GM10248 (cell line): ENCODE data around the gene DUSP22.

Experiments
- CTCF ChIA-PET: fragments of 300-600 bp; sonication (Branson Sonifier 250); formaldehyde crosslinking; extraction: SDS; loops from one replicate; lab custom pipeline; 2021; ENCODE audit warnings: antibody characterized with exemption; lab: Yijun Ruan, JAX
- POLR2A ChIA-PET: fragments of 350-650 bp; sonication (Branson Sonifier 250); formaldehyde crosslinking; extraction: SDS; loops from one replicate; lab custom pipeline; 2020; ENCODE audit warnings: antibody characterized with exemption; lab: Yijun Ruan, JAX
- DNase-seq: peaks from one replicate; pipeline ENCODE4 v3.0.0; 2012; ENCODE audit errors: extremely low spot score
- TF ChIP-seq, protein P1 (sequence below): IDR thresholded peaks from 2 replicates; pipeline ENCODE4 v1.5.1; 2012; ENCODE audit warnings: mild to moderate bottlenecking, low read depth; ENCODE audit errors: extremely low read depth, missing control alignments, control extremely low read depth

Gene DUSP22

DNA sequence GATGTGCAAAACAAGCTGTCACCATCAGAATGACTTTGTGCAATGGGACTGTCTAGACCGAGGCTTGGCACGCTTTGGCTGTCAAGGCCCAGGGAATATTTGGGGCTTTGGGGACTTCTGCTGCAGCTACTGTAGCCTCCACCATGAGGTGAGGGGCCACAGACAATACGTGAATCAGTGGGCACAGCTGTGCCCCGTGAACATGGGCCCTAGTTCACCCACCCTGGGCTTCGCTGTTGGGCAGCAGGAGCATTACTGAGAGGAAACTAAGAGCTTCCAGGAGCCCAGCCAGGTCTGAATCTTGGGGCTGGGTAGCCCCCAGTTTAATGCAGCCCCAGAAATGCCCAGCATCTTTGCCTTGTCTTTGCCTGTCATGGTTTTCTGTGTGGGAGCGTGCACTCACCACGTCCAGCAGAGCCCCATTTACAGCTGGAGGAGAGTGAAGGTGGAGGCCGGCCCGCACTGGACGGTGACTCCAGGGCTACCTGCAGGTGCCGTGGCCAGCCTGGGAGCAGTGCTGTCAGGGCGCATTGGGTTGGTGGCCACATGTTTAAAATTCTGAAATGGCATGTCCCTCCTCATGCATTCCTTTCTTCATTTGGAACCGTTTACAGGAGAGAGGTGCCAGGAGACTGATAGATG lies 34.7 kb downstream of the DUSP22 start:
- CTCF ChIA-PET: interaction anchor here (1.4 to 17.6 kb wide), 5 partner anchors 13 to 139 kb away, joined by 3 to 420 read pairs (median 14); no protein-coding TSS in a partner anchor
- DNase-seq: no peak
- TF ChIP-seq, protein P1, sequence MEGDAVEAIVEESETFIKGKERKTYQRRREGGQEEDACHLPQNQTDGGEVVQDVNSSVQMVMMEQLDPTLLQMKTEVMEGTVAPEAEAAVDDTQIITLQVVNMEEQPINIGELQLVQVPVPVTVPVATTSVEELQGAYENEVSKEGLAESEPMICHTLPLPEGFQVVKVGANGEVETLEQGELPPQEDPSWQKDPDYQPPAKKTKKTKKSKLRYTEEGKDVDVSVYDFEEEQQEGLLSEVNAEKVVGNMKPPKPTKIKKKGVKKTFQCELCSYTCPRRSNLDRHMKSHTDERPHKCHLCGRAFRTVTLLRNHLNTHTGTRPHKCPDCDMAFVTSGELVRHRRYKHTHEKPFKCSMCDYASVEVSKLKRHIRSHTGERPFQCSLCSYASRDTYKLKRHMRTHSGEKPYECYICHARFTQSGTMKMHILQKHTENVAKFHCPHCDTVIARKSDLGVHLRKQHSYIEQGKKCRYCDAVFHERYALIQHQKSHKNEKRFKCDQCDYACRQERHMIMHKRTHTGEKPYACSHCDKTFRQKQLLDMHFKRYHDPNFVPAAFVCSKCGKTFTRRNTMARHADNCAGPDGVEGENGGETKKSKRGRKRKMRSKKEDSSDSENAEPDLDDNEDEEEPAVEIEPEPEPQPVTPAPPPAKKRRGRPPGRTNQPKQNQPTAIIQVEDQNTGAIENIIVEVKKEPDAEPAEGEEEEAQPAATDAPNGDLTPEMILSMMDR: no peak
- POLR2A ChIA-PET: interaction anchor here (1.7 kb wide), 1 partner anchor 11 kb away, joined by 4 read pairs; no protein-coding TSS in a partner anchor

- CTCF ChIA-PET: interaction anchor here (0.7 to 17.6 kb wide), 10 partner anchors 13 to 143 kb away, joined by 3 to 420 read pairs (median 3); no protein-coding TSS in a partner anchor
- no peak for DNase-seq
- POLR2A ChIA-PET: interaction anchor here (0.8 to 1.7 kb wide), 4 partner anchors 10 to 101 kb away, joined by 3 to 5 read pairs (median 4); partner anchors contain the start of genes DUSP22 and IRF4
- TF ChIP-seq, protein P1: no peak
These were observed 35.3 kb downstream of the DUSP22 start for GRCh38 chr6:327538-328116.

GRCh38 chr6:328136-328670 lies 35.9 kb downstream of the DUSP22 start:
- TF ChIP-seq, protein P1: no peak
- POLR2A ChIA-PET: interaction anchor here (0.8 to 1.7 kb wide), 4 partner anchors 10 to 102 kb away, joined by 3 to 5 read pairs (median 4); partner anchors contain the start of genes DUSP22 and IRF4
- CTCF ChIA-PET: interaction anchor here (0.7 to 17.6 kb wide), 14 partner anchors 12 to 144 kb away, joined by 3 to 420 read pairs (median 3); no protein-coding TSS in a partner anchor
- peak; percentile 84 for DNase-seq

- POLR2A ChIA-PET: no interaction called here
- TF ChIP-seq, protein P1: no peak
- DNase-seq: no peak
- CTCF ChIA-PET: interaction anchor here (1.1 to 17.6 kb wide), 10 partner anchors 11 to 141 kb away, joined by 3 to 420 read pairs (median 3); no protein-coding TSS in a partner anchor
These were observed 36.6 kb downstream of the DUSP22 start for GRCh38 chr6:328924-329323.

DNA sequence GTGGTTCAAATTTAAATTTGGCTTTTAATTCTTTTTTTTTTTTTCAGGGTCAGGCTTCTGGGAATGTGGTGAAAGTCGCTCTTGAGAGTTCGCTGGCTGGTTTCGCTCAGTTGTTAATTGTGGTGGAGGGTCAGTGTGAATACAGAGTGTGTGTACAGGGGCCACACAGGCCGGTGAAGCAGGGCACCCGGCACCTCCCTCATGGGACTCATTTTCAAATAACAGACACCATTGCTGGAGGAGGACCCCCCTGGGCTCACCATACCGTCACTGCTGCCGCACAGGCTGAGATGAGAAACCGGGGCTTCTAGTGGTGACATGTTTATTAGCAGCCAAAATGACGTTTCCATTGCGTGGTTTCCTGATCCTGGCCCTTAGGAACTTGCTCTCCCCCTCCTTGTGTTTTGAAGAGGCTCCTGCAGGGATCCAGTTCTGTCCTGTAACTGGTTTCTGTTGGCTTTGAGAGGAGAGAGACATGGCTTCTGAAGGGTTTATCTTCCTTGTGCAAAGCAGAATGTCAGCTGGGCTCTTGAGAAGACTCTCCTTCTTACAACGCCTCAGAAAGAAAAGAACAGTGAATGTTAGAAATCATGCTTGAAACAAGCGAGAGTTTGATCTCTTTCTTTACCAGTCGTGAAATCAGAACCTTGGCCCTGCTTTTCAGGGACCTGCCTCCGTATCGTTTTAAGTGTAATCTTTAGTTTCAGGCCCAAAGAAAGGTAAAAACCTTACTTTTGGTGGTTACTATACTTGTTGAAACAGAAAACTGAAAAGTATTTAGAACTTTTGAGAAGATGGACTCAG lies 37.8 kb downstream of the DUSP22 start:
- ChIA-PET CTCF (interaction anchor here (1.5 to 17.6 kb wide), 8 partner anchors 10 to 140 kb away, joined by 4 to 420 read pairs (median 25); no protein-coding TSS in a partner anchor), POLR2A (interaction anchor here (1.0 to 4.0 kb wide), 2 partner anchors 11 to 62 kb away, joined by 4 to 34 read pairs; partner anchors contain the start of gene IRF4)
- TF ChIP-seq, protein P1: no peak
- DNase-seq: no peak

GRCh38 chr6:330948-331347 lies 38.7 kb downstream of the DUSP22 start:
- POLR2A ChIA-PET: interaction anchor here (1.0 to 4.0 kb wide), 7 partner anchors 10 to 67 kb away, joined by 3 to 34 read pairs (median 5); partner anchors contain the start of gene IRF4
- CTCF ChIA-PET: interaction anchor here (1.0 to 17.6 kb wide), 12 partner anchors 9 to 151 kb away, joined by 3 to 420 read pairs (median 10); partner anchors contain the start of gene DUSP22
- DNase-seq: no peak
- TF ChIP-seq, protein P1: no peak
